GOT3 (cell line): Measurements from ENCODE around the gene INCENP.

Experiments used
- DNase-seq: peaks from one replicate; lab custom pipeline; 2025; ENCODE audit warnings: mixed read lengths; lab: John Stamatoyannopoulos, UW

INCENP gene

GRCh38 chr11:62141111-62142042 lies 17.6 kb downstream of the INCENP start:
- DNase-seq = no peak

GRCh38 chr11:62142043-62142375 lies 18.2 kb downstream of the INCENP start:
- no peak for DNase-seq

- DNase-seq = no peak
Measured at GRCh38 chr11:62142921-62143320, 19.1 kb downstream of the INCENP start.

GRCh38 chr11:62143727-62144126 lies 19.9 kb downstream of the INCENP start:
- no peak for DNase-seq

GRCh38 chr11:62144641-62145255 lies 20.9 kb downstream of the INCENP start:
- DNase-seq = no peak

- no peak for DNase-seq
Measured at GRCh38 chr11:62145261-62145871, 21.6 kb downstream of the INCENP start.

- DNase-seq = no peak
Measured at GRCh38 chr11:62146476-62147200, 22.8 kb downstream of the INCENP start.

GRCh38 chr11:62147545-62147944 lies 23.7 kb downstream of the INCENP start:
- DNase-seq = no peak

GRCh38 chr11:62148271-62148980 lies 24.6 kb downstream of the INCENP start:
- no peak for DNase-seq

- no peak for DNase-seq
Measured at GRCh38 chr11:62149986-62150886, 26.4 kb downstream of the INCENP start.

- no peak for DNase-seq
Measured at GRCh38 chr11:62150887-62151736, 27.3 kb downstream of the INCENP start.

GRCh38 chr11:62151737-62152102 lies 27.9 kb downstream of the INCENP start:
- no peak for DNase-seq

- no peak for DNase-seq
Measured at GRCh38 chr11:62152245-62153086, 28.7 kb downstream of the INCENP start.

GRCh38 chr11:62153087-62153395 lies 29.2 kb downstream of the INCENP start:
- DNase-seq = no peak

GRCh38 chr11:62153617-62154016 lies 29.8 kb downstream of the INCENP start:
- no peak for DNase-seq

GRCh38 chr11:62157603-62158002 lies 33.8 kb downstream of the INCENP start:
- DNase-seq = no peak

GRCh38 chr11:62166371-62166770 lies 42.6 kb downstream of the INCENP start:
- DNase-seq = no peak

- DNase-seq = no peak
Measured at GRCh38 chr11:62169448-62169847, 45.6 kb downstream of the INCENP start.

- no peak for DNase-seq
Measured at GRCh38 chr11:62169935-62170334, 46.1 kb downstream of the INCENP start.
